GM10248 (cell line): ENCODE data around the gene PARVG.

Experiments
- CTCF ChIA-PET: fragments of 300-600 bp; sonication (Branson Sonifier 250); formaldehyde crosslinking; extraction: SDS; loops from one replicate; lab custom pipeline; 2021; ENCODE audit warnings: antibody characterized with exemption; lab: Yijun Ruan, JAX
- POLR2A ChIA-PET: fragments of 350-650 bp; sonication (Branson Sonifier 250); formaldehyde crosslinking; extraction: SDS; loops from one replicate; lab custom pipeline; 2020; ENCODE audit warnings: antibody characterized with exemption; lab: Yijun Ruan, JAX
- DNase-seq: peaks from one replicate; pipeline ENCODE4 v3.0.0; 2012; ENCODE audit errors: extremely low spot score
- TF ChIP-seq, protein P1 (sequence below): IDR thresholded peaks from 2 replicates; pipeline ENCODE4 v1.5.1; 2012; ENCODE audit warnings: mild to moderate bottlenecking, low read depth; ENCODE audit errors: extremely low read depth, missing control alignments, control extremely low read depth

The PARVG gene

DNA sequence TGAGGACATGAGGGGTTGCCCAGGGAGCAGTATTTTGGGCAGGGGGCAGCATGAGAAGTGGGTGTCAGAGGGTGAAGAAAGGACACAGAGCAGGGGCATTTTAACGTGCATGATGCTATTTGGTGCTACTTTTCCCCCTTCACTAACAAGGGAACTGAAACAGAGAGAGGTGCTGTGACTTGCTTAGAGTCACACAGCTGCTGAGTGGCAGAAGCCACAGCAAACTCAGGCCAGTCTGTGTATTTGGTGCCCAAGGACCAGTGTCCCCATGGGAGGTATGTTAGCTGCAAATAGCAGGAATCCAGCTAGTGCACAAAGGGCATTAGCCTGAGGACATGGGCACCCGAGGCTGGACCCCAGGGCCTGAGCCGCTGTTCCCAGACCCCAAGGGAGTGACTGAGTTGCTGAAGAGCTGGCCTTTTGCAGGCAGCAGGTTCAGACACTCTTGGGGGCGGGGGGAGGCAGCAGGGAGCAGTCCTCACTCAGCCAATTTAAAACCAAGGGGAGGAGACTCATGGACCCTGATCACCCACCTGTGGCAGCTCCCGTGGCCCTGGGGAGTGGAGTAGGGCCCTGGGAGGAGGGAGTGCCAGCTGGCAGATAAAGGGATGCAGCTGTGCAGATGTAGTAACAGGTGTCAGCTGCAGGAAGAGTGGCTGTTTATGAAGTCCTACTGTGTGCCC, 14.6 kb downstream of the PARVG start:
- ChIA-PET CTCF (interaction anchor here (1.1 to 2.0 kb wide), 2 partner anchors 202 to 250 kb away, joined by 4 to 6 read pairs; no protein-coding TSS in a partner anchor), POLR2A (interaction anchor here (0.6 kb wide), 1 partner anchor 21 kb away, joined by 3 read pairs; no protein-coding TSS in a partner anchor)
- DNase-seq, result no peak
- TF ChIP-seq, protein P1, sequence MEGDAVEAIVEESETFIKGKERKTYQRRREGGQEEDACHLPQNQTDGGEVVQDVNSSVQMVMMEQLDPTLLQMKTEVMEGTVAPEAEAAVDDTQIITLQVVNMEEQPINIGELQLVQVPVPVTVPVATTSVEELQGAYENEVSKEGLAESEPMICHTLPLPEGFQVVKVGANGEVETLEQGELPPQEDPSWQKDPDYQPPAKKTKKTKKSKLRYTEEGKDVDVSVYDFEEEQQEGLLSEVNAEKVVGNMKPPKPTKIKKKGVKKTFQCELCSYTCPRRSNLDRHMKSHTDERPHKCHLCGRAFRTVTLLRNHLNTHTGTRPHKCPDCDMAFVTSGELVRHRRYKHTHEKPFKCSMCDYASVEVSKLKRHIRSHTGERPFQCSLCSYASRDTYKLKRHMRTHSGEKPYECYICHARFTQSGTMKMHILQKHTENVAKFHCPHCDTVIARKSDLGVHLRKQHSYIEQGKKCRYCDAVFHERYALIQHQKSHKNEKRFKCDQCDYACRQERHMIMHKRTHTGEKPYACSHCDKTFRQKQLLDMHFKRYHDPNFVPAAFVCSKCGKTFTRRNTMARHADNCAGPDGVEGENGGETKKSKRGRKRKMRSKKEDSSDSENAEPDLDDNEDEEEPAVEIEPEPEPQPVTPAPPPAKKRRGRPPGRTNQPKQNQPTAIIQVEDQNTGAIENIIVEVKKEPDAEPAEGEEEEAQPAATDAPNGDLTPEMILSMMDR, result no peak

DNA sequence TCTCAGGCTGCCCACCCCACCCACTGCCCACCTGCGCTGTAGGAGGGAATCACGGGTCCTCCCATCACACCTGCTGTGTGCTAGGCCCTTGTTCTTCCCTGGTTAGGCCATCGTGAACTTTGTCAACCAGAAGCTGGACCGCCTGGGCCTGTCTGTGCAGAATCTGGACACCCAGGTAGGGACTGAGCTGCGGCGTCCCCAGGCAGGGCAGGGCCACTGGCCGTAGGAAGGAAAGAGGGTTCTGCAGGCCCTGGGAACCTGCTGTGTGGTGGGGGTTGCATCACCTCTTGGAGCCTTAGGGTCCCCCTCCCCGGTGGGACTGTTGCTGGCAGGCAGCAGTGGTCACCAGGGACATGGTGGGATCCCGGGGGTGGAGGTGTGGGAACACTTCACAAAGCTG, 15.5 kb downstream of the PARVG start:
- no peak for DNase-seq
- POLR2A ChIA-PET, result no interaction called here
- TF ChIP-seq, protein P1, result no peak
- CTCF ChIA-PET, result interaction anchor here (1.3 to 2.0 kb wide), 2 partner anchors 203 to 250 kb away, joined by 3 to 6 read pairs; no protein-coding TSS in a partner anchor

DNA sequence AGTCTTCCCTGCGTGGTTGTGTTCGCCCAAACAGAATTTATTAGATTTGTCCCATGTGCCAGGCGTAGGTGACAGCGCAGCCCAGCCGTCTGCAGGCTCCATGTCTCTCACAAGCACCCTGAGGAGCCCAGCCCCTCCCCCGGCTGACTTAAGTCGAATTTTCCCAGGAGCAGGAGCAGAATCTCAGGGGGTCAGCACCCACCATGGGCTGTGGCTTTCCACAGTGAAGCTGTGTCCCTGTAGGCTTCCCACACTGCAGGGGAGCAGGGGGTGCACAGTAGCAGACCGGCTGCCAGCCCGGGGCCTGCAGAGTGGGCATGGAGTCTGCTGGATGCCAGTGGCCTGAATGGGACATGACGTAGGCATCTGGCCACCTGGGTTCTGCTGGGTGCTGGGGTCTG, 16.0 kb downstream of the PARVG start:
- POLR2A ChIA-PET, result no interaction called here
- TF ChIP-seq, protein P1, result no peak
- DNase-seq, result no peak
- CTCF ChIA-PET, result interaction anchor here (1.3 to 2.0 kb wide), 2 partner anchors 203 to 251 kb away, joined by 3 to 6 read pairs; no protein-coding TSS in a partner anchor

DNA sequence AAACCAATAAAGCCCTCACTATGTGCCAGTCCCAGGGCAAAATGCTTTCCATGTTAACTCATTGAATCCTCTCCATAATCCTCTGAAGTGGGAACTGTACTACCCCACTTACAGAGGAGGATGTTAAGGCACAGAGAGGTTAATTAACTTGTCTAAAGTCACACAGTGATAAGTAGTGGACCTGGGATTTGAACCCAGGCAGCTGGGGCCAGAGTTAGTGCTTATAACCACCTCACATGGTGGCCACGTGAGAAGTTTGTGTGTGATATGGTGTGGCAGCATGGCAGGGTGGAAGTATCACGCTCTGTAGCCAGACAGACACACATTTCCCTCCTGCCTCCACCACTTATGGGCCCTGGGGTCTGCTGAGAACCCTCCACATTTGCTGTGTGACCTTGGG, 16.5 kb downstream of the PARVG start:
- no peak for DNase-seq
- POLR2A ChIA-PET, result no interaction called here

DNA sequence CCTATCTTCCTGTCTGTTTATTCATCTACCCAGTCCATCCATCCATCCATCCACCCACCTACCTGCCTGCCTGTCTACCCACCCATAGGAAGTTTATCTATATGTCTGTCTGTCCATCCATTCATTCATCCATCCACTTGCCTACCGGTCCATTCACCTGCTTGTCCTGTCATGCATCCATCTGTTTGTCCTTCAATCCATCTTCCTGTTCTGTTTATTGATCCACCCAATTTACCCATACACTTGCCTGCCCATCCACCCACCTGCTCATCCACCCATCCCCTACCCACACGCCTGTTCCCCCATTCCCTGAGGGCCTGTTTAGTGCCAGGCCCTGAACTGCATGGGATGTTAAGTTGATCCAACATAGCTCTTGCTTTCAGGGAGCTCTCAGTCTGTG, 18.4 kb downstream of the PARVG start:
- TF ChIP-seq, protein P1, result no peak
- ChIA-PET POLR2A (no interaction called here), CTCF (no interaction called here)
- no peak for DNase-seq

More for the DNA sequence above, 16.5 kb downstream of the PARVG start:
- CTCF ChIA-PET, result interaction anchor here (1.3 kb wide), 1 partner anchor 251 kb away, joined by 3 read pairs; no protein-coding TSS in a partner anchor
- TF ChIP-seq, protein P1, result no peak

DNA sequence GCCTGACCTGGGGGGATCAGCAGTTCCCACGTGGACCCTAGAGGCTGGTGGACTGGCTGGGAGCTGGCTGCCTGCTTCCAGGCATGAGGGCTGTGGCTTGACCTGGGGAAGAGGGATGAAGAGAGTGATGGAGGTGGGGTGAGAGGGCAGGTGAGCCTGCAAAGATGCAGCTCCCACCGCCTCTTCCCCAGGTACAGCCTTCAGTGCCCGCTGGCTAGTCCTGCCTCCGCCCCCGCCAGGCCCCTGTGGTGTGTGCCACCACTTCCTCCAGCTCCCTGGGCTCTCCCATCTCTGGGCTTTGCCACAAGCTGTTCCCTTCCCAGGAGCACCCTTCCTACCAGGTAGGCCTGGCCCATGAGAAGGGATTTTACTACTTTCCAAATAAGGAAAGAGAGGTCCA, 19.1 kb downstream of the PARVG start:
- ChIA-PET POLR2A (no interaction called here), CTCF (no interaction called here)
- TF ChIP-seq, protein P1, result no peak
- DNase-seq, result no peak
